ENCODE data around the gene PLEKHM2.

GRCh38 chr1:15681349-15682292 is 2.5 kb upstream of the PLEKHM2 start:
- TF ChIP-seq, protein P1, sequence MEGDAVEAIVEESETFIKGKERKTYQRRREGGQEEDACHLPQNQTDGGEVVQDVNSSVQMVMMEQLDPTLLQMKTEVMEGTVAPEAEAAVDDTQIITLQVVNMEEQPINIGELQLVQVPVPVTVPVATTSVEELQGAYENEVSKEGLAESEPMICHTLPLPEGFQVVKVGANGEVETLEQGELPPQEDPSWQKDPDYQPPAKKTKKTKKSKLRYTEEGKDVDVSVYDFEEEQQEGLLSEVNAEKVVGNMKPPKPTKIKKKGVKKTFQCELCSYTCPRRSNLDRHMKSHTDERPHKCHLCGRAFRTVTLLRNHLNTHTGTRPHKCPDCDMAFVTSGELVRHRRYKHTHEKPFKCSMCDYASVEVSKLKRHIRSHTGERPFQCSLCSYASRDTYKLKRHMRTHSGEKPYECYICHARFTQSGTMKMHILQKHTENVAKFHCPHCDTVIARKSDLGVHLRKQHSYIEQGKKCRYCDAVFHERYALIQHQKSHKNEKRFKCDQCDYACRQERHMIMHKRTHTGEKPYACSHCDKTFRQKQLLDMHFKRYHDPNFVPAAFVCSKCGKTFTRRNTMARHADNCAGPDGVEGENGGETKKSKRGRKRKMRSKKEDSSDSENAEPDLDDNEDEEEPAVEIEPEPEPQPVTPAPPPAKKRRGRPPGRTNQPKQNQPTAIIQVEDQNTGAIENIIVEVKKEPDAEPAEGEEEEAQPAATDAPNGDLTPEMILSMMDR (conservative IDR thresholded peaks at IDR 0.05; ENCODE audit: low read depth, low read length), result no peak
- TF ChIP-seq EZH2 (IDR thresholded peaks at IDR 0.05; ENCODE audit: borderline replicate concordance, low read depth, low read length, poor library complexity, severe bottlenecking), result no peak

All from A673 (cell line).